Left forelimb (tissue), 1 donor: Measurements from ENCODE around the gene SEC11A.
"Not testable (repeated sequence)": the region's sequence is repeated elsewhere in the genome, so short reads cannot be mapped to it uniquely, and the experiment has no call there.

ENCODE experiments used
- DNase-seq: peaks from one replicate; pipeline ENCODE4 v3.0.0-alpha.2; 2018; ENCODE audit warnings: low spot score

The SEC11A gene

GRCh38 chr15:84642640-84643039 lies 73.3 kb downstream of the SEC11A start:
- DNase-seq = not testable (repeated sequence)

GRCh38 chr15:84641871-84642270 lies 74.1 kb downstream of the SEC11A start:
- DNase-seq = not testable (repeated sequence)

DNA sequence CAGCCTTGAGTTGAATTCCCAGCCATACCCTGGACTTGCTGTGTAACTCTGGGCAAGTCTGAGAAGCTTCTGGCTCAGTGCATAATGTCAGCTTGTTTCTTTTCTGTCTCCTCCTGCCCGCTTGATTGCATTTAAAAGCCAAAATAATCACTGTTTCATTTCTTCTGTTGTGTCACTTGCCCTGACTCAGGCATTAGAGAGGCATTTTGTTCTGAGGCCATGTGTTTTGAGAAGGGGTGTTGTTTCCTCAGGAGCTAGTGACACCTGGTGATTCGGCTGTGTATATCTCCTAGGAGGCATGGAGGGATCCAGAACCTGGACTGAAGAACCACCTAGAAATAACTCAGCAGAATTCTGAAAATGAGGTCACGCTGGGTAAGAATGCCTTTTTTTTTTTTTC lies 77.8 kb downstream of the SEC11A start:
- no peak for DNase-seq

- no peak for DNase-seq
Observed at GRCh38 chr15:84634228-84634837, 81.6 kb downstream of the SEC11A start.

- DNase-seq = peak; percentile 86
Observed at GRCh38 chr15:84633311-84634227, 82.4 kb downstream of the SEC11A start.

DNA sequence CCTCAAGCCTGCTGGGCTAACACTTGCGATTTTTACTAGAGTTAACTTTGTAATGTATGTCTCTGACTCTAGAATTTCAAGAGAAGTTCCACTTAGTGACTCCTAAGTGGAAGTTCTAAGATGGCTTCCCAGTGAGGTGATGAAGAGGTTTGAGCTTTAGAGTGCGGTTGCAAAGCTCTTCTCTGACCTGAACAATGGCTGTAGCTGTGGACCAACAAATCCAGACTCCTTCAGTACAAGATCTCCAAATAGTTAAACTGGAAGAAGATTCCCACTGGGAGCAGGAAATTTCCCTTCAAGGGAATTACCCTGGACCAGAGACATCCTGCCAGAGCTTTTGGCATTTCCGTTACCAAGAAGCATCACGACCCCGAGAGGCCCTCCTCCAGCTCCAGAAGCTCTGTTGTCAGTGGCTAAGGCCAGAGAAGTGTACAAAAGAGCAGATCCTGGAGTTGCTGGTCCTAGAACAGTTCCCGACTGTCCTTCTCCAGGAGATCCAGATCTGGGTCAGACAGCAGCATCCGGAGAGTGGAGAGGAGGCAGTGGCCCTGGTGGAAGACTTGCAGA lies 84.2 kb downstream of the SEC11A start:
- DNase-seq = no peak

DNA sequence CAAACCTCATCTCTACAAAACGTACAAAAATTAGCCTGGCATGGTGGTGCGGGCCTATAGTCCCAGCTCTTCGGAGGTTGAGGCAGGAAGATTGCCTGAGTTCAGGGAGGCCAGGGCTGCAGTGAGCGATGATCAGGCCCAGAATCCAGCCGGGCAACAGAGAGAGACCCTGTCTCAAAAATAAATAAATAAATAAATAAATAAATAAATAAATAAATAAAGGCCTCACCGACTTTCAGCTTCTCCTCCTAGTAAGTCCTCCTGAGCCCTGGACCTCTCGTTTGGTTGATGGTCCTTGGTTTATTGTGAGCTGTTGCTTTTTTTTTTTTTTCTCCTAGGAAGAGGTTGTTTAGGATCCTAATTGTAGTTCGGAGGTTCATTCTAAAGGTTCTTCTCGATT lies 86.9 kb downstream of the SEC11A start:
- no peak for DNase-seq

DNA sequence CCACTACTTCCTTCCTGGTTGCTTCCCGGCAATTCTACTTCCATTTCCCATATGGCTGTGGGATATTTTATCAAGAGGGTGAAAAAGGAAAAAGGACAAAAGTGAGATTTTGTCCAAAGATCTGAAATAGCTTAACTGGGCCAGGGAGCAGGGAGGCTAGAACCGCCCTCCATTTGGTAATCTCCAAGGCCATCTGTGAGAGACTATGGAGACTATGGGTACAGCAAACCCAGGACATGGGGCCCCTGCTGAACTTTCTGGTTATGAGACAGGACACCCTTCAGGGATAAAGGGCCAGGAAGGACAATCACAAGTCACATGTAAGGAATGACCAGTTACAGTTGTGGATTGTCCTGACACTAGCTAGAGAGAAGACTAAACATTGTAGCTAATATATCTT lies 90.8 kb downstream of the SEC11A start:
- no peak for DNase-seq

DNA sequence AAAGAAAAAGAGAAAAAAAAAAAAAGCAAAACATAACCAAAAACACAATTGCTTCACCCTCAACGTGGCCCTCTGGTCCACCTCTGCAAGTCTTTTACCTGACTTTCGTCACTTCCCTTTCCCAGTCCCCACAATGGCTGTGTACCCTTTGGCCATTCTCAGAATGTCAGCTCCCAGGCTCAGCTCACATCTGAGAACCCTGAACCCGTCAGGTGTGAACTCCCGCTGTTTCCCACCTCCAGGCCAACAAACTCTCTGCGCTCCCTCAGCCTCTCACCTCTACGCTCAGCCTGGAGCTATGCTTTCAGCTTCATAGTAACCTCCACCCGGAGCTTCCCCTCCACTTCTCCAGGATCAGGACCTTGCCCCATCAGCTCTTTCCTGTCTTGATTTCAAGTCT lies 91.6 kb downstream of the SEC11A start:
- no peak for DNase-seq

DNA sequence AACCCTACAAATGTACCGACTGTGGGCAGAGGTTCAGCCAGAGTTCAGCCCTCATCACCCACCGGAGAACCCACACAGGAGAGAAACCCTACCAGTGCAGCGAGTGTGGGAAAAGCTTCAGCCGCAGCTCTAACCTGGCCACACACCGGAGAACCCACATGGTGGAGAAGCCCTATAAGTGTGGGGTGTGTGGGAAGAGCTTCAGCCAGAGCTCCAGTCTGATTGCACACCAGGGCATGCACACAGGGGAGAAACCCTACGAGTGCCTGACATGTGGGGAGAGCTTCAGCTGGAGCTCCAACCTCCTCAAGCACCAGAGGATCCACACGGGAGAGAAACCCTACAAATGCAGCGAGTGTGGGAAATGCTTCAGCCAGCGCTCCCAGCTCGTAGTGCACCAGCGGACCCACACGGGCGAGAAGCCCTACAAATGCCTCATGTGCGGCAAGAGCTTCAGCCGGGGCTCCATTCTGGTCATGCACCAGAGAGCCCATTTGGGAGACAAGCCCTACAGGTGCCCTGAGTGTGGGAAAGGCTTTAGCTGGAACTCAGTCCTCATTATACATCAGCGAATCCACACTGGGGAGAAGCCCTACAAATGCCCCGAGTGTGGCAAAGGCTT lies 94.5 kb downstream of the SEC11A start:
- DNase-seq = no peak

- DNase-seq = no peak
Observed at GRCh38 chr15:84620626-84621025, 95.3 kb downstream of the SEC11A start.
